ENCODE measurements around the gene TAS2R40. TPM values are rescaled to one million over a fixed set of nuclear protein-coding genes. Genes with fewer than 3 reads are reported as not detected.

The TAS2R40 gene
- total RNA-seq, 4 donors from 2014 or later, result not detected

GRCh38 chr7:143265017-143265693 is 43.3 kb downstream of the TAS2R40 start:
- ATAC-seq (ENCODE audit: low FRiP score) (no peak), DNase-seq (ENCODE audit: low spot score) (no peak)
- no peak for TF ChIP-seq CTCF (IDR thresholded peaks at IDR 0.05)

GRCh38 chr7:143269251-143269650 is 47.4 kb downstream of the TAS2R40 start:
- DNase-seq (ENCODE audit: low spot score), result no peak
- no peak for TF ChIP-seq CTCF (IDR thresholded peaks at IDR 0.05)
- ATAC-seq (ENCODE audit: low FRiP score), result no peak

- ATAC-seq (ENCODE audit: low FRiP score) (no peak), DNase-seq (ENCODE audit: low spot score) (no peak)
- no peak for TF ChIP-seq CTCF (IDR thresholded peaks at IDR 0.05)
These were observed 49.4 kb downstream of the TAS2R40 start for GRCh38 chr7:143271240-143271639.

Small RNAs within 50 kb of the gene (small RNA-seq; reads per million reads assigned to genes)
- not detected for gene AC073342.3

Other genes with a start within 250 kb of the TAS2R40 start
- not detected for gene OR9A2, start 194.9 kb upstream of the TAS2R40 start, total RNA-seq
- not detected for gene OR6V1, start 169.7 kb upstream of the TAS2R40 start, total RNA-seq
- gene PIP, start 90.0 kb upstream of the TAS2R40 start, total RNA-seq, result not detected
- gene TAS2R39, start 38.6 kb upstream of the TAS2R40 start, total RNA-seq, result not detected
- gene GSTK1, start 41.4 kb downstream of the TAS2R40 start, total RNA-seq, result 100 to 1,000 TPM; 159 to 243 (median 177) TPM
- gene TMEM139, start 62.9 kb downstream of the TAS2R40 start, total RNA-seq, result 1 to 10 TPM in 3 of 4 donors, not detected in 1; 1.1 to 3.8 (median 1.6) TPM
- gene CASP2, start 66.3 kb downstream of the TAS2R40 start, total RNA-seq, result 10 to 100 TPM in 3 of 4 donors, 1 to 10 TPM in 1; 7.7 to 21.6 (median 13.3) TPM
- gene CLCN1, start 94.1 kb downstream of the TAS2R40 start, total RNA-seq, result under 1 TPM in 2 of 4 donors, not detected in 2; 0.24 to 0.79 TPM
- 1 to 10 TPM in 1 of 4 donors, under 1 TPM in 3; 0.56 to 1.2 (median 0.77) TPM for gene FAM131B, start 140.7 kb downstream of the TAS2R40 start, total RNA-seq
- 100 to 1,000 TPM in 1 of 4 donors, 10 to 100 TPM in 3; 48.2 to 138 (median 62.8) TPM for gene ZYX, start 159.3 kb downstream of the TAS2R40 start, total RNA-seq
- under 1 TPM in 2 of 4 donors, not detected in 2; 0.13 to 0.46 TPM for gene EPHA1, start 186.8 kb downstream of the TAS2R40 start, total RNA-seq
- gene TAS2R60, start 221.4 kb downstream of the TAS2R40 start, total RNA-seq, result not detected